T-helper 2 cell treated with Interferon-gamma antibody and Interleukin-4, amounts not matched to agents 5 μg/mL and 100 μg/mL, for 36 hours (primary cell): Measurements from ENCODE around the gene VOPP1.

Experiments
- DNase-seq: peaks from one replicate; pipeline ENCODE4 v3.0.0; 2021; ENCODE audit warnings: low spot score
- H3K27ac Mint-ChIP-seq: one replicate; pipeline ENCODE4 v1.8.0; 2021; ENCODE audit warnings: mild to moderate bottlenecking, mixed read lengths
- H3K27me3 Mint-ChIP-seq: one replicate; pipeline ENCODE4 v1.8.0; 2021; ENCODE audit warnings: low read depth, mixed read lengths
- H3K36me3 Mint-ChIP-seq: one replicate; pipeline ENCODE4 v1.8.0; 2021; ENCODE audit warnings: low read depth, mixed read lengths
- H3K4me1 Mint-ChIP-seq: one replicate; pipeline ENCODE4 v1.8.0; 2021; ENCODE audit warnings: low read depth, mixed read lengths
- H3K4me3 Mint-ChIP-seq: one replicate; pipeline ENCODE4 v1.8.0; 2022; ENCODE audit warnings: mild to moderate bottlenecking, moderate library complexity, mixed read lengths
- H3K9me3 Mint-ChIP-seq: one replicate; pipeline ENCODE4 v1.8.0; 2021; ENCODE audit warnings: mixed read lengths

VOPP1 gene

GRCh38 chr7:55429835-55430499 is 142.3 kb downstream of the VOPP1 start:
- DNase-seq, result no peak
- Mint-ChIP-seq H3K4me1 (peaks cover 5% of the 10 kb centered on the region), H3K4me3 (no peak overlapping the region), H3K9me3 (no peaks in the 10 kb centered on the region), H3K36me3 (peaks cover 5% of the 10 kb centered on the region), H3K27me3 (no peaks in the 10 kb centered on the region), H3K27ac (no peak overlapping the region)

- no peaks in the 10 kb centered on the region for H3K27me3 Mint-ChIP-seq
- no peaks in the 10 kb centered on the region for H3K4me1 Mint-ChIP-seq
- H3K9me3 Mint-ChIP-seq, result no peaks in the 10 kb centered on the region
- no peak for DNase-seq
- H3K27ac Mint-ChIP-seq, result no peak overlapping the region
- peaks cover 5% of the 10 kb centered on the region for H3K36me3 Mint-ChIP-seq
- H3K4me3 Mint-ChIP-seq, result no peak overlapping the region
Measured at GRCh38 chr7:55427800-55428199, 144.5 kb downstream of the VOPP1 start.

- no peak overlapping the region for H3K4me3 Mint-ChIP-seq
- no peaks in the 10 kb centered on the region for H3K4me1 Mint-ChIP-seq
- H3K36me3 Mint-ChIP-seq, result peaks cover 5% of the 10 kb centered on the region
- no peaks in the 10 kb centered on the region for H3K27me3 Mint-ChIP-seq
- no peak overlapping the region for H3K27ac Mint-ChIP-seq
- no peak for DNase-seq
- H3K9me3 Mint-ChIP-seq, result no peaks in the 10 kb centered on the region
Measured at GRCh38 chr7:55427342-55427741, 145.0 kb downstream of the VOPP1 start.

- Mint-ChIP-seq H3K9me3 (no peaks in the 10 kb centered on the region), H3K27me3 (no peaks in the 10 kb centered on the region), H3K4me1 (no peaks in the 10 kb centered on the region), H3K27ac (no peak overlapping the region), H3K4me3 (no peak overlapping the region), H3K36me3 (peaks cover 5% of the 10 kb centered on the region)
- no peak for DNase-seq
Measured at GRCh38 chr7:55426676-55427075, 145.6 kb downstream of the VOPP1 start.

GRCh38 chr7:55425141-55425752 is 147.1 kb downstream of the VOPP1 start:
- H3K36me3 Mint-ChIP-seq, result peaks cover 5% of the 10 kb centered on the region
- H3K4me1 Mint-ChIP-seq, result no peaks in the 10 kb centered on the region
- no peaks in the 10 kb centered on the region for H3K27me3 Mint-ChIP-seq
- DNase-seq, result no peak
- no peaks in the 10 kb centered on the region for H3K9me3 Mint-ChIP-seq
- H3K27ac Mint-ChIP-seq, result no peak overlapping the region
- H3K4me3 Mint-ChIP-seq, result no peak overlapping the region

- H3K4me3 Mint-ChIP-seq, result no peak overlapping the region
- no peaks in the 10 kb centered on the region for H3K27me3 Mint-ChIP-seq
- no peak for DNase-seq
- H3K36me3 Mint-ChIP-seq, result peaks cover 6% of the 10 kb centered on the region
- H3K4me1 Mint-ChIP-seq, result no peaks in the 10 kb centered on the region
- H3K9me3 Mint-ChIP-seq, result no peaks in the 10 kb centered on the region
- no peak overlapping the region for H3K27ac Mint-ChIP-seq
Measured at GRCh38 chr7:55423891-55424290, 148.4 kb downstream of the VOPP1 start.

- no peak overlapping the region for H3K27ac Mint-ChIP-seq
- no peak overlapping the region for H3K4me3 Mint-ChIP-seq
- peaks cover 6% of the 10 kb centered on the region for H3K36me3 Mint-ChIP-seq
- H3K27me3 Mint-ChIP-seq, result no peaks in the 10 kb centered on the region
- H3K9me3 Mint-ChIP-seq, result no peaks in the 10 kb centered on the region
- DNase-seq, result no peak
- no peaks in the 10 kb centered on the region for H3K4me1 Mint-ChIP-seq
Measured at GRCh38 chr7:55423277-55423711, 149.0 kb downstream of the VOPP1 start.
